A204.1 (cell line): ENCODE data around the gene KPNA6.
"Not testable (repeated sequence)": the region's sequence is repeated elsewhere in the genome, so short reads cannot be mapped to it uniquely, and the experiment has no call there.

Experiments used
- FAIRE-seq: peaks from 2 replicates; lab custom pipeline; 2012; peaks lifted over from hg19 to GRCh38; lab: Jason Lieb, UNC

KPNA6 gene

DNA sequence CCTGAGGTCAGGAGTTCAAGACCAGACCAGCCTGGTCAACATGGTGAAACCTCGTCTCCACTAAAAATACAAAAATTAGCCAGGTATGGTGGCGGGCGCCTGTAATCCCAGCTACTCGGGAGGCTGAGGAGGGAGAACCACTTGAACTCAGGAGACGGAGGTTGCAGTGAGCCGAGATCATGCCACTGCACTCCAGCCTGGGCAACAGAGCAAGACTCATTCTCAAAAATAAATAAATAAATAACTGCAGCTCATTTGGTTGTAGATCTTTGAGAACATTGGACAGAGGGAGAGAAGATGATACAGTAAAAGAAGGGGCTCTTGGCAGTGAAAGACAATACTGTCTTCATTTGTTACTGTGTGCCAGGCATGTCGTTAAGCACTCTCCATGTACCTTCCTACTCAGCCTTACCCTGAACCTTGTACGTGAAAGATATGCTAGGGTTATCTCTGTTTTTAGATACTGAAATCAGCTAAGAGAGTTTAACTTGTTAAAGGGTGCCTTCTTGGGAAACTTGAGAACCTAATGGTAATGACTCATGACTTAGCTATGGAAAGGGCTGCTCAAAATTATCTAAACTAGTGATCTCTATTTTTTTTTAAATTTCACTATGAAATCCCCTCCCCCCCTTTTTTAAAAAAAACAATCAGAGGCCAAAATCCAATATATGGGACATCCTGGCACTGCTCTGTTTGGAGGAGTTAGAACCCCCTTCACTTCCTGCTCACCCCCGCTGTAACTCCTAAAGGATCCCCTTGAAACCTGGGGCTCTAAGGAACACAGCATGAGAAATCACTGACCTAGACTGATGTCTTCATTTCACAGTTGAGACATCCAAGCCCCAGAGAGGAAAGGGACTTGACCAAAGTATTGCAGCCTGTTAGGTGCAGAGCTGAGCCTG is 6.8 kb upstream of the KPNA6 start:
- no peak for FAIRE-seq

- FAIRE-seq = no peak
Observed at GRCh38 chr1:32104127-32104526, 3.7 kb upstream of the KPNA6 start.

- no peak for FAIRE-seq
Observed at GRCh38 chr1:32105338-32105737, 2.5 kb upstream of the KPNA6 start.

DNA sequence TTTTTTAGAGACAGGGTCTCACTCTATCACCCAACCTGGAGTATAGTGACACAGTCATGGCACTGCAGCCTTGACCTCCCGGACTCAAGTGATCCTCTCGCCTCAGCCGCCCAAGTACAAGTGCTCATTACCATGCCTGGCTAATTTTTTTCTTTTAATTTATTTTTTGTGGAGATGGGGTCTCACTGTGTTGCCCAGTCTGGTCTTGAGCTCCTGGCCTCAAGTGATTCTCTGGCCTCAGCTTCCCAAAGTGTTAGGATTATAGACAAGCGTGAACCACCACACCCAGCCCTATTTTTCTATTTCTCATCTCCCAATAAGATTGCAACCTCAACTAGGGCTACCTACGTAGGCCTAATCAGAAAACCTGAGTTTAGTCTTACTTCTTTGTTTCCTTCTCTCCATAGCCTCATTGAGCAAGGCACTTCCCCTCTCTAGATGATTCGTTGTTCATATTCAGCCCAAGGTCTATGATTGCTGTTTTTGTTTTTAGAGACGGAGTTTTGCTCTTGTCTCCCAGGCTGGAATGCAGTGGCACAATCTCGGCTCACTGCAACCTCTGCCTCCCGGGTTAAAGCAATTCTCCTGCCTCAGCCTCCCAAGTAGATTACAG is 1.1 kb upstream of the KPNA6 start:
- FAIRE-seq = no peak

GRCh38 chr1:32111040-32111623 is 3.3 kb downstream of the KPNA6 start:
- FAIRE-seq = no peak

GRCh38 chr1:32111789-32112188 is 3.9 kb downstream of the KPNA6 start:
- FAIRE-seq = no peak

- no peak for FAIRE-seq
Observed at GRCh38 chr1:32112806-32113375, 5.0 kb downstream of the KPNA6 start.

DNA sequence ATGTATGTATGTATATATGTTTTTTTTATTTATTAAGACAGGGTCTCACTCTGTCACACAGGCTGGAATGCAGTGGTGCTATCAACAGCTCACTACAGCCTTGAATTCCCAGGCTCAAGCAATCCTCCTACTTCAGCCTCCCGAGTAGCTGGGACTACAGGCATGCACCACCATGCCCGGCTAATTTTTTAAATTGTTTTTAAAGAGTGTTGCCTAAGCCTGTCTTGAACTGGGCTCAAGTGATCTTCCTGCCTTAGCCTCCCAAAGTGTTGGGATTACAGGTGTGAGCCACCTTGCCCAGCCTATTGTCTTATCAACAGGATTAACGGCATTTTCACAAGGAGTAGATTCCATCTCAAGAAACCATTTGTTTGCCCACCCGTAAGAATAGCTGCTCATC is 5.6 kb downstream of the KPNA6 start:
- not testable (repeated sequence) for FAIRE-seq

- FAIRE-seq = no peak
Observed at GRCh38 chr1:32114420-32114819, 6.6 kb downstream of the KPNA6 start.

- FAIRE-seq = no peak
Observed at GRCh38 chr1:32115496-32115895, 7.6 kb downstream of the KPNA6 start.

GRCh38 chr1:32116531-32116930 is 8.7 kb downstream of the KPNA6 start:
- no peak for FAIRE-seq

DNA sequence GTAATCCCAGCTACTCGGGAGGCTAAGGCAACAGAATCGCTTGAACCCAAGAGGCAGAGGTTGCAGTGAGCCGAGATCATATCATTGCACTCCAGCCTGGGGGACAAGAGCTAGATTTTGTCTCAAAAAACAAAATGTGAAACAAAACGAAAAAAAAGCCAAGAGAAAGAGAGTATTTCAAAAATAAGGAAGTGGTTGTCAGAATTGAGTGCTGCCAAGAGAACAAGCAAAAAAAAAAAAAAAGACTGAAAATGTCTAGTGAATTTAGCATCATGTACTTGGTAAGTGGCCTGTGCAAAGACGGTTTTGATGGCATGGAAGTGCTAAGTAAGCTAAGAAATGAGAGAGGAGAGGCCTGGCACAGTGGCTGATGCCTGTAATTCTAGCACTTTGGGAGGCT is 14.3 kb downstream of the KPNA6 start:
- no peak for FAIRE-seq

DNA sequence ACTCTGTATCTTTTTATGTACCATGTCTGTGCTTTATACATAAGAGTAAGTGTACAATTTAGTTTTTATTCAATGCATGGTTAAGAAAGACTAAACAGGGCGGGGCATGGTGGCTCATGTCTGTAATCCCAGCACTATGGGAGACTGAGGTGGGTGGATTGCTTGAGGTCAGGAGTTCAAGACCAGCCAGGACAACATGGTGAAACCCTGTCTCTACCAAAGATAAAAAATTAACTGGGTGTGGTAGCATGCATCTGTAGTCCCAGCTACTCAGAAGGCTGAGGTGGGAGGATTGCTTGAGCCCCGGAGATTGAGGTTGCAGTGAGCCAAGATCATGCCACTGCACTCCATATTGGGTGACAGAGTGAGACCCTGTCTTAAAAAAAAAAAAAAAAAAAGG is 15.5 kb downstream of the KPNA6 start:
- not testable (repeated sequence) for FAIRE-seq

DNA sequence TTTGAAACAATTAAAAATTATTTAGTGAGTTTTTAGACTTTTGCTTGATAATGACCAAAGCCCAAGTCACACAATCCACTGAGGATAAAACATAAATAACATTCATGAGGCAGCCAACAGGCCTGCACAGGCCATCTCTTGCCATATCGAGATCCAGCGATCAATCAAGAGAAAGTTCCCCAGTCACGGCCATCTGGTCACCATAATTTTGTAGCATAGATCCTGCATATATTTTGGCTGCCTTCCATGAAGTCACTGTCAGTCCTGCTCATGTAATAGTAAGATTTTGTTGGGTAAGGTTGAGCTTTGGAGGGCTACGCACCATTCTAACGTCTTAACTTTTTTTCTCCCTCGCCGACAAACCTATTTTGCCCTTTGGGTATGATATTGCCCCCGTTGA is 17.5 kb downstream of the KPNA6 start:
- FAIRE-seq = no peak

DNA sequence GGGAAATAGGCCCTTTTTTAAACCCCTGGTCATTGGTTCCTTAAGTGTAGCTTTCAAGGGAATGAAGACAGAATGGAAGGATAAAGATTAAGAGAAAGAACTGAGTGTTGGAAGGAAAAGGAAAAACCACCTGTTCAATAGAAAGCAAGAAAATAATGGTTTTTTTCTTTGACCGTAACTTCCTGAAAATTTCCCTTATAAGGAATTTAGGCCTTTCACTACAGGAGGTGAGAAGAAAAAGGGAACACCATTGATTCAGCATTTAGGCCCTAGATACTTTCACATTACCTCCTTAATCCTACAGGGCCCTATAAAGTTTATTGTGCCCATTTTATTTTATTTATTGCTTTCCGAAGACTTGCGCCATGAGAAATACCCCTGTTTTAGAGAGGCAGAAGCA is 18.9 kb downstream of the KPNA6 start:
- FAIRE-seq = no peak

- no peak for FAIRE-seq
Observed at GRCh38 chr1:32127409-32128198, 19.7 kb downstream of the KPNA6 start.

DNA sequence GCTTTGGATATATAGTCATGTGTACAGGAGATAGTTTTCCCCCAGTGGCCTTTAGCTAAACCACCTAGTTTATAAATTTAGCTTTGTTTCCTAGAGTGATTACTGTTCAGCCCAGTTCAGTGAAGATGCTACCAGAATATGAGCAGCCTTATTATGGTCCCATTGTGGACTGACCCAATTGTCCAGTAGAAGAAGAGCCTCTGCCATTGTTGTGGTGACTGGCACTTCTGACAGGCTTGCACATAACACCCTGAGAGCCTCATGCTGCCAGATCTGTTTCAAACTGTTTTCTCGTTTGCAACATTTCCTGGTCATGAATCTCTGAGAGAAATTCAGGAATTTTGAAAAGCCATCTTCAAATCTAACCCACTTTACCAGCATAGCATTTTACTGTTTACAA is 20.6 kb downstream of the KPNA6 start:
- FAIRE-seq = no peak

GRCh38 chr1:32128964-32129363 is 21.1 kb downstream of the KPNA6 start:
- FAIRE-seq = no peak

- FAIRE-seq = not testable (repeated sequence)
Observed at GRCh38 chr1:32133950-32134280, 26.1 kb downstream of the KPNA6 start.

DNA sequence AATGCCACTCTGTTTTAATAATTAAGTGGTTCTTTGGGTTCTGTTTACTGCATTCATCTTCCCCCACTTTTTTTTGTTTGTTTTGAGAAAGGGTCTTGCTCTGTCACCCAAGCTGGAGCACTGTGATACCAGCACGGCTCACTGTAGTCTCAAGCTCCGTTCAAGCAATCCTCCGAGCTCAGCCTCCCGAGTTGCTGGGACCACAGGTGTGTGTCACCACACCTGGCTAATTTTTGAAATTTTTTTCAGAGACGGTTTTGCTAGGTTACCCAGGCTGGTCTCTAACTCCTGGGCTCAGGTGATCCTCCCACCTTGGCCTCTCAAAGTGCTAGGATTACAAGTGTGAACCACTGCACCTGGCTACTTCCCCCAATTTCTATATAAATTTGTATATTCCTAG is 29.3 kb downstream of the KPNA6 start:
- no peak for FAIRE-seq

- FAIRE-seq = no peak
Observed at GRCh38 chr1:32138965-32139364, 31.1 kb downstream of the KPNA6 start.
